Esophagus squamous epithelium (tissue), 4 donors: ENCODE data around the gene EPN2.

Experiments
- CTCF ChIP-seq, 6 experiments: fragments of 450-650 bp in 4 of 6; fragments of 200-600 bp in 2 of 6; sonication (generic) in 2 of 6; IDR thresholded peaks; one replicate each; pipeline ENCODE4 v1.5.1; 2016 to 2019; ENCODE audit warnings: antibody characterized with exemption in 6 of 6, mild to moderate bottlenecking in 4 of 6, moderate library complexity in 4 of 6
- POLR2A ChIP-seq, 4 donors: fragments of 450-650 bp; IDR thresholded peaks; one replicate each; pipeline ENCODE4 v1.6.1; 2017; ENCODE audit warnings: antibody characterized with exemption in 4 of 4, mild to moderate bottlenecking in 4 of 4, moderate library complexity in 3 of 4

- TF ChIP-seq CTCF (IDR thresholded peaks at IDR 0.05) = no peak
- no peak for TF ChIP-seq POLR2A (IDR thresholded peaks at IDR 0.05)
Observed at GRCh38 chr17:19296786-19297778, 59.9 kb downstream of the EPN2 start.
